ENCODE measurements around the gene HMGCR.

HMGCR gene

DNA sequence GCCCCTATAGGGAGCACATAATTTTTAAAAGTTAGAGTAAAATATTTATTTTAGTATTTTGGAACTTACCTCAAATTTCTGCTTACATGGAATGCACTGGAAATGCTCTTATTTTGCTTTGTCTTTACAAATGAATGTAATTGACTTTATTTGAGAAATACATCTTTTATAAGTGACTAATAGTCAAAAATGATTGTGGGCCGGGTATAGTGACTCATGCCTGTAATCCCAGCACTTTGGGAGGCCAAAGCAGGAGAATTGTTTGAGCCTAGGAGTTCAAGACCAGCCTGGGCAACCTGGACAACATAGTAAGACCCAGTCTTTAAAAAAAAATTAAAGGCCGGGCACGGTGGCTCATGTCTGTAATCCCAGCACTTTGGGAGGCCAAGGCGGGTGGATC lies 5.8 kb downstream of the HMGCR start:
- Histone ChIP-seq H3K36me3 (ENCODE audit: control insufficient read depth, low read length) (peaks cover 96% of the 10 kb centered on the region), H3K4me1 (ENCODE audit: control insufficient read depth, low read length) (peaks cover 33% of the 10 kb centered on the region), H3K79me2 (ENCODE audit: control insufficient read depth, low read length) (peaks cover 84% of the 10 kb centered on the region), H3F3A (ENCODE audit: control insufficient read depth, insufficient read depth) (no peaks in the 10 kb centered on the region; the same call in 1 of the 2 replicates), H3K9me3 (ENCODE audit: control insufficient read depth, insufficient read depth, low read length) (no peaks in the 10 kb centered on the region), H4K20me1 (ENCODE audit: control insufficient read depth, insufficient read depth, low read depth, low read length) (peaks cover 45% of the 10 kb centered on the region), H3K4me2 (ENCODE audit: low read length) (no peak overlapping the region), H3K27me3 (ENCODE audit: control insufficient read depth, low read length) (no peaks in the 10 kb centered on the region), H3K4me3 (ENCODE audit: low read length) (no peak overlapping the region), H3K9me2 (replicated peaks; ENCODE audit: control insufficient read depth, low read length) (no peaks in the 10 kb centered on the region), H3K27ac (ENCODE audit: low read depth, low read length) (no peak overlapping the region)
- no peak for TF ChIP-seq EZH2phosphoT487 (IDR thresholded peaks at IDR 0.05; ENCODE audit: borderline replicate concordance, low read length)
- TF ChIP-seq, protein P1, sequence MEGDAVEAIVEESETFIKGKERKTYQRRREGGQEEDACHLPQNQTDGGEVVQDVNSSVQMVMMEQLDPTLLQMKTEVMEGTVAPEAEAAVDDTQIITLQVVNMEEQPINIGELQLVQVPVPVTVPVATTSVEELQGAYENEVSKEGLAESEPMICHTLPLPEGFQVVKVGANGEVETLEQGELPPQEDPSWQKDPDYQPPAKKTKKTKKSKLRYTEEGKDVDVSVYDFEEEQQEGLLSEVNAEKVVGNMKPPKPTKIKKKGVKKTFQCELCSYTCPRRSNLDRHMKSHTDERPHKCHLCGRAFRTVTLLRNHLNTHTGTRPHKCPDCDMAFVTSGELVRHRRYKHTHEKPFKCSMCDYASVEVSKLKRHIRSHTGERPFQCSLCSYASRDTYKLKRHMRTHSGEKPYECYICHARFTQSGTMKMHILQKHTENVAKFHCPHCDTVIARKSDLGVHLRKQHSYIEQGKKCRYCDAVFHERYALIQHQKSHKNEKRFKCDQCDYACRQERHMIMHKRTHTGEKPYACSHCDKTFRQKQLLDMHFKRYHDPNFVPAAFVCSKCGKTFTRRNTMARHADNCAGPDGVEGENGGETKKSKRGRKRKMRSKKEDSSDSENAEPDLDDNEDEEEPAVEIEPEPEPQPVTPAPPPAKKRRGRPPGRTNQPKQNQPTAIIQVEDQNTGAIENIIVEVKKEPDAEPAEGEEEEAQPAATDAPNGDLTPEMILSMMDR (IDR thresholded peaks at IDR 0.05; ENCODE audit: low read depth, low read length, poor library complexity, severe bottlenecking), result no peak

DNA sequence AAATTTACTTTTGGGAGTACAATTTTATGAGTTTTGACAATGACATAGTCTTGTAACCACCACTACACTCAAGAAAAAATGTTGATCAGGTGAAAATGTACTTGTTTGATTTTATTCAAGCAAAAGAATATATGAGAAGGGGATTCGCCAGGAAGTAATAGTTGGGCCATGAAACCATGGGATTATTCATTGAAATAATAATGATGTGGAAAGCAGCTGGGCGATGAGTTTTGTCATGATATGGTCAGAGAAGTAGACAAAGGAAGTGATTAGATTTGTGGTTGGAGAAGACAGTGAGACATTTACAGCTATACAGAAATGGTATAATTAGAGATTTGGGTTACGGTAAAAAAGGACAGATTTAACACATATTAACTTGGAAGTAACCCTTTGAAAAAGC lies 11.2 kb downstream of the HMGCR start:
- Histone ChIP-seq H3K79me2 (ENCODE audit: control insufficient read depth, low read length) (peaks cover 52% of the 10 kb centered on the region), H3K36me3 (ENCODE audit: control insufficient read depth, low read length) (peaks cover 96% of the 10 kb centered on the region)

DNA sequence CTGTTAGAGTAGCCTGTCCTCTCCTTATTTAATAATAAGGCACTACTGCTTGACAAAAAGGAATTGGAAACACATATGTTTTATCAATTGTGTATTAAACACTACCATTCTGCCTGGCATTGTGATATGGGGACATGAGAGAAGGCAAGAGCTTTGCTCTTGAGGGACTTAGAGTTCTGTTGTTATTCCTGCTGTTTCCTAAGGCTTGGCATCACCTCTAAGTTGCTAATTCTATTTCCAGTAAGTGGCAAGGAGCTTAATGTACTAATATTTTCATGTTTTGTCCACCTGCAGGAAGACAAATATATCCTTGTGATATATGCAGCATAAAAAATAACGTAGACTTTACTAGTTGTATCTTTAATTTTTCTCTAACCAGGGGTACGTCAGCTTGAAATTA lies 12.6 kb downstream of the HMGCR start:
- Histone ChIP-seq H3K4me2 (ENCODE audit: low read length) (no peak overlapping the region), H3K4me1 (ENCODE audit: control insufficient read depth, low read length) (no peaks in the 10 kb centered on the region), H3K27me3 (ENCODE audit: control insufficient read depth, low read length) (no peaks in the 10 kb centered on the region), H3F3A (ENCODE audit: control insufficient read depth, insufficient read depth) (peaks cover 2% of the 10 kb centered on the region; the same call in 1 of the 2 replicates), H3K9me3 (ENCODE audit: control insufficient read depth, insufficient read depth, low read length) (no peaks in the 10 kb centered on the region), H3K27ac (ENCODE audit: low read depth, low read length) (no peak overlapping the region), H3K79me2 (ENCODE audit: control insufficient read depth, low read length) (peaks cover 40% of the 10 kb centered on the region), H3K9me2 (replicated peaks; ENCODE audit: control insufficient read depth, low read length) (no peaks in the 10 kb centered on the region), H3K36me3 (ENCODE audit: control insufficient read depth, low read length) (peaks cover 96% of the 10 kb centered on the region), H3K4me3 (ENCODE audit: low read length) (no peak overlapping the region), H4K20me1 (ENCODE audit: control insufficient read depth, insufficient read depth, low read depth, low read length) (no peaks in the 10 kb centered on the region)
- TF ChIP-seq EZH2phosphoT487 (IDR thresholded peaks at IDR 0.05; ENCODE audit: borderline replicate concordance, low read length), result no peak
- TF ChIP-seq, protein P1 (IDR thresholded peaks at IDR 0.05; ENCODE audit: low read depth, low read length, poor library complexity, severe bottlenecking), result no peak

More for the DNA sequence above, 11.2 kb downstream of the HMGCR start:
- Histone ChIP-seq H3K9me3 (ENCODE audit: control insufficient read depth, insufficient read depth, low read length) (no peaks in the 10 kb centered on the region), H3K9me2 (replicated peaks; ENCODE audit: control insufficient read depth, low read length) (no peaks in the 10 kb centered on the region), H3K4me2 (ENCODE audit: low read length) (no peak overlapping the region), H3K4me3 (ENCODE audit: low read length) (no peak overlapping the region), H3K4me1 (ENCODE audit: control insufficient read depth, low read length) (no peaks in the 10 kb centered on the region), H3K27ac (ENCODE audit: low read depth, low read length) (no peak overlapping the region), H4K20me1 (ENCODE audit: control insufficient read depth, insufficient read depth, low read depth, low read length) (peaks cover 7% of the 10 kb centered on the region; the same call in 1 of the 2 replicates), H3F3A (ENCODE audit: control insufficient read depth, insufficient read depth) (peaks cover 2% of the 10 kb centered on the region; the same call in 1 of the 2 replicates), H3K27me3 (ENCODE audit: control insufficient read depth, low read length) (no peaks in the 10 kb centered on the region)
- TF ChIP-seq, protein P1 (IDR thresholded peaks at IDR 0.05; ENCODE audit: low read depth, low read length, poor library complexity, severe bottlenecking), result no peak
- no peak for TF ChIP-seq EZH2phosphoT487 (IDR thresholded peaks at IDR 0.05; ENCODE audit: borderline replicate concordance, low read length)

Data from DOHH2 (cell line).